NCI-H1930 (cell line): Measurements from ENCODE around the gene LPA.
"Not testable (repeated sequence)": the region's sequence is repeated elsewhere in the genome, so short reads cannot be mapped to it uniquely, and the experiment has no call there.

Experiments
- DNase-seq, 2 experiments: peaks; one replicate each; lab custom pipeline; 2025; lab: John Stamatoyannopoulos, UW

The LPA gene

GRCh38 chr6:160667639-160668481 lies 3.8 kb upstream of the LPA start:
- DNase-seq: no peak

GRCh38 chr6:160662842-160663241 lies 1.2 kb downstream of the LPA start:
- no peak for DNase-seq

GRCh38 chr6:160662429-160662828 lies 1.6 kb downstream of the LPA start:
- DNase-seq: no peak

GRCh38 chr6:160661216-160661615 lies 2.9 kb downstream of the LPA start:
- no peak for DNase-seq

GRCh38 chr6:160659562-160659961 lies 4.5 kb downstream of the LPA start:
- DNase-seq: no peak

GRCh38 chr6:160634706-160635105 lies 29.4 kb downstream of the LPA start:
- DNase-seq: no peak

- no peak for DNase-seq
Observed at GRCh38 chr6:160595838-160596832, 67.9 kb downstream of the LPA start.

GRCh38 chr6:160595297-160595696 lies 68.8 kb downstream of the LPA start:
- DNase-seq: not testable (repeated sequence)

- no peak for DNase-seq
Observed at GRCh38 chr6:160586374-160586773, 77.7 kb downstream of the LPA start.

- no peak for DNase-seq
Observed at GRCh38 chr6:160583794-160584193, 80.3 kb downstream of the LPA start.

- no peak for DNase-seq
Observed at GRCh38 chr6:160581406-160581805, 82.7 kb downstream of the LPA start.

- DNase-seq: not testable (repeated sequence)
Observed at GRCh38 chr6:160578515-160578914, 85.6 kb downstream of the LPA start.

- no peak for DNase-seq
Observed at GRCh38 chr6:160573943-160574342, 90.1 kb downstream of the LPA start.

- not testable (repeated sequence) for DNase-seq
Observed at GRCh38 chr6:160571201-160571600, 92.9 kb downstream of the LPA start.

- DNase-seq: no peak
Observed at GRCh38 chr6:160544802-160545201, 119.3 kb downstream of the LPA start.

GRCh38 chr6:160535270-160535669 lies 128.8 kb downstream of the LPA start:
- no peak for DNase-seq

- no peak for DNase-seq
Observed at GRCh38 chr6:160534050-160534696, 129.9 kb downstream of the LPA start.

GRCh38 chr6:160532315-160532714 lies 131.8 kb downstream of the LPA start:
- no peak for DNase-seq

GRCh38 chr6:160531826-160532225 lies 132.2 kb downstream of the LPA start:
- DNase-seq: no peak

- not testable (repeated sequence) for DNase-seq
Observed at GRCh38 chr6:160529524-160529923, 134.6 kb downstream of the LPA start.

- DNase-seq: no peak
Observed at GRCh38 chr6:160523223-160523622, 140.9 kb downstream of the LPA start.
